NT2/D1 (cell line): Measurements from ENCODE around the gene TOM1.

Experiments
- SUZ12 ChIP-seq: IDR thresholded peaks from 2 replicates; pipeline ENCODE4 v1.6.1; 2011; ENCODE audit not compliant: insufficient read length, insufficient read depth; ENCODE audit errors: extremely low read depth
- ZNF274 ChIP-seq: IDR thresholded peaks from 2 replicates; pipeline ENCODE4 v1.6.1; 2011; ENCODE audit warnings: mild to moderate bottlenecking, low read depth, low read length

- TF ChIP-seq SUZ12, result no peak
- TF ChIP-seq ZNF274, result no peak
Observed at GRCh38 chr22:35397095-35397904, 97.6 kb downstream of the TOM1 start.
